Neural cell (in vitro differentiated cells): Measurements from ENCODE around the gene HPX. TPM values are rescaled to one million over a fixed set of nuclear protein-coding genes. Genes with fewer than 3 reads are reported as not detected.

Experiments
- H2AFZ ChIP-seq: fragments of 200-600, 300-800 bp; sonication (generic), shearing (Covaris generic); 2 replicates; pipeline ENCODE4 v1.6.0; 2014; ENCODE audit warnings: low read depth, mild to moderate bottlenecking, antibody characterized with exemption, low read length, moderate library complexity
- H3F3A ChIP-seq: fragments of 200-600 bp; shearing (Covaris generic); 2 replicates; pipeline ENCODE4 v1.6.1; 2016; ENCODE audit warnings: mild to moderate bottlenecking, moderate library complexity, mixed read lengths, antibody characterized with exemption, low read length; ENCODE audit not compliant: insufficient read depth, poor library complexity, severe bottlenecking
- H3K27ac ChIP-seq: fragments of 200-600, 300-800 bp; sonication (generic), shearing (Covaris generic); 2 replicates; pipeline ENCODE4 v1.5.1; 2014; ENCODE audit warnings: mild to moderate bottlenecking, low read length, moderate library complexity
- H3K27me3 ChIP-seq: fragments of 300-800, 200-600 bp; sonication (generic), shearing (Covaris generic); 2 replicates; pipeline ENCODE4 v1.6.0; 2014; ENCODE audit warnings: mild to moderate bottlenecking, low read depth, low read length, moderate library complexity; ENCODE audit not compliant: insufficient read depth
- H3K36me3 ChIP-seq: fragments of 300-800, 200-600 bp; sonication (generic), shearing (Covaris generic); 2 replicates; pipeline ENCODE4 v1.5.1; 2014; ENCODE audit warnings: mild to moderate bottlenecking, antibody characterized with exemption, low read length, moderate library complexity; ENCODE audit not compliant: insufficient read depth
- H3K4me2 ChIP-seq: fragments of 300-800, 200-600 bp; sonication (generic), shearing (Covaris generic); 2 replicates; pipeline ENCODE4 v1.6.0; 2014; ENCODE audit warnings: mild to moderate bottlenecking, low read length
- H3K4me3 ChIP-seq: fragments of 300-800, 200-600 bp; sonication (generic), shearing (Covaris generic); 2 replicates; pipeline ENCODE4 v1.5.1; 2014; ENCODE audit warnings: mild to moderate bottlenecking, low read length, moderate library complexity
- H3K79me2 ChIP-seq: fragments of 200-600 bp; shearing (Covaris generic); replicated peaks from 2 replicates; pipeline ENCODE4 v1.6.0; 2014; ENCODE audit warnings: mild to moderate bottlenecking, low read length, moderate library complexity; ENCODE audit not compliant: insufficient read depth
- H3K9ac ChIP-seq: fragments of 300-800, 200-600 bp; sonication (generic), shearing (Covaris generic); 2 replicates; pipeline ENCODE4 v1.6.1; 2016; ENCODE audit warnings: mild to moderate bottlenecking, low read length, mixed read lengths
- H3K9me2 ChIP-seq: fragments of 200-600 bp; shearing (Covaris generic); 2 replicates; pipeline ENCODE4 v1.6.1; 2016; ENCODE audit warnings: mild to moderate bottlenecking, low read length, mixed read lengths; ENCODE audit not compliant: insufficient read depth
- H3K9me3 ChIP-seq: fragments of 200-600, 300-800 bp; sonication (generic), shearing (Covaris generic); 2 replicates; pipeline ENCODE4 v1.6.1; 2016; ENCODE audit warnings: mild to moderate bottlenecking, mixed run types, low read length, moderate library complexity, mixed read lengths
- H4K20me1 ChIP-seq: fragments of 200-600 bp; shearing (Covaris generic); 2 replicates; pipeline ENCODE4 v1.6.1; 2016; ENCODE audit warnings: mild to moderate bottlenecking, mixed run types; ENCODE audit not compliant: insufficient read depth
- EP300 ChIP-seq: fragments of 450-650 bp; conservative IDR thresholded peaks from 2 replicates; pipeline ENCODE4 v1.6.1; 2014; ENCODE audit warnings: antibody characterized with exemption, mild to moderate bottlenecking, moderate library complexity; ENCODE audit not compliant: poor library complexity, severe bottlenecking
- EZH2 ChIP-seq: fragments of 200-600, 300-800 bp; shearing (Covaris generic), sonication (generic); IDR thresholded peaks from 2 replicates; pipeline ENCODE4 v1.6.1; 2014; ENCODE audit warnings: antibody characterized with exemption, low read length, borderline replicate concordance, mild to moderate bottlenecking; ENCODE audit not compliant: insufficient read depth, poor library complexity, severe bottlenecking
- MXI1 ChIP-seq: fragments of 450-650 bp; conservative IDR thresholded peaks from 2 replicates; pipeline ENCODE4 v1.6.1; 2014; ENCODE audit warnings: antibody characterized with exemption, mild to moderate bottlenecking; ENCODE audit not compliant: poor library complexity, severe bottlenecking
- POLR2AphosphoS5 ChIP-seq: IDR thresholded peaks from 2 replicates; pipeline ENCODE4 v1.6.1; 2012
- RAD21 ChIP-seq: fragments of 450-650 bp; conservative IDR thresholded peaks from 2 replicates; pipeline ENCODE4 v1.6.1; 2014; ENCODE audit warnings: antibody characterized with exemption, mild to moderate bottlenecking, moderate library complexity
- REST ChIP-seq: IDR thresholded peaks from 2 replicates; pipeline ENCODE4 v1.6.1; 2012; ENCODE audit warnings: borderline replicate concordance
- SMC3 ChIP-seq: fragments of 450-650 bp; conservative IDR thresholded peaks from 2 replicates; pipeline ENCODE4 v1.6.1; 2014; ENCODE audit warnings: antibody characterized with exemption, mild to moderate bottlenecking, moderate library complexity; ENCODE audit not compliant: poor library complexity
- TAF1 ChIP-seq: IDR thresholded peaks from 2 replicates; pipeline ENCODE4 v1.6.1; 2012; ENCODE audit warnings: low read depth
- polyA plus RNA-seq: library from polyadenylated mRNA; depleted of rRNA; stranded (reverse); fragments of >200 nt; gene quantifications from 2 replicates; pipeline ENCODE4 v1.2.3, GENCODE V29; 2014
- TF ChIP-seq, protein P1 (sequence below): fragments of 450-650 bp; IDR thresholded peaks from 2 replicates; pipeline ENCODE4 v1.5.1; 2014; ENCODE audit warnings: antibody characterized with exemption, mild to moderate bottlenecking, moderate library complexity; ENCODE audit not compliant: poor library complexity, severe bottlenecking

The HPX gene
- polyA plus RNA-seq, 1 donor from 2014 or later: 11.1 TPM

- TF ChIP-seq POLR2AphosphoS5: no peak
- Histone ChIP-seq H3K79me2 (peaks cover 12% of the 10 kb centered on the region), H3K9me2 (no peaks in the 10 kb centered on the region), H3K4me2 (no peak overlapping the region), H3K9me3 (no peaks in the 10 kb centered on the region), H3K36me3 (no peaks in the 10 kb centered on the region), H3K27me3 (no peaks in the 10 kb centered on the region), H3F3A (no peaks in the 10 kb centered on the region), H2AFZ (no peak overlapping the region), H3K4me3 (no peak overlapping the region), H3K9ac (no peak overlapping the region), H3K27ac (no peak overlapping the region), H4K20me1 (no peaks in the 10 kb centered on the region)
Observed at GRCh38 chr11:6486256-6486655, 45.5 kb upstream of the HPX start.

GRCh38 chr11:6485661-6486060 is 44.9 kb upstream of the HPX start:
- Histone ChIP-seq H3K27ac (no peak overlapping the region), H2AFZ (no peak overlapping the region), H3K9me3 (no peaks in the 10 kb centered on the region), H4K20me1 (no peaks in the 10 kb centered on the region), H3K36me3 (no peaks in the 10 kb centered on the region), H3K9ac (no peak overlapping the region), H3K9me2 (no peaks in the 10 kb centered on the region), H3F3A (no peaks in the 10 kb centered on the region), H3K79me2 (peaks cover 16% of the 10 kb centered on the region), H3K4me2 (no peak overlapping the region), H3K4me3 (no peak overlapping the region), H3K27me3 (no peaks in the 10 kb centered on the region)
- TF ChIP-seq EZH2 (no peak), MXI1 (no peak), RAD21 (no peak), POLR2AphosphoS5 (no peak), EP300 (no peak), SMC3 (no peak), TAF1 (no peak), REST (no peak)
- TF ChIP-seq, protein P1, sequence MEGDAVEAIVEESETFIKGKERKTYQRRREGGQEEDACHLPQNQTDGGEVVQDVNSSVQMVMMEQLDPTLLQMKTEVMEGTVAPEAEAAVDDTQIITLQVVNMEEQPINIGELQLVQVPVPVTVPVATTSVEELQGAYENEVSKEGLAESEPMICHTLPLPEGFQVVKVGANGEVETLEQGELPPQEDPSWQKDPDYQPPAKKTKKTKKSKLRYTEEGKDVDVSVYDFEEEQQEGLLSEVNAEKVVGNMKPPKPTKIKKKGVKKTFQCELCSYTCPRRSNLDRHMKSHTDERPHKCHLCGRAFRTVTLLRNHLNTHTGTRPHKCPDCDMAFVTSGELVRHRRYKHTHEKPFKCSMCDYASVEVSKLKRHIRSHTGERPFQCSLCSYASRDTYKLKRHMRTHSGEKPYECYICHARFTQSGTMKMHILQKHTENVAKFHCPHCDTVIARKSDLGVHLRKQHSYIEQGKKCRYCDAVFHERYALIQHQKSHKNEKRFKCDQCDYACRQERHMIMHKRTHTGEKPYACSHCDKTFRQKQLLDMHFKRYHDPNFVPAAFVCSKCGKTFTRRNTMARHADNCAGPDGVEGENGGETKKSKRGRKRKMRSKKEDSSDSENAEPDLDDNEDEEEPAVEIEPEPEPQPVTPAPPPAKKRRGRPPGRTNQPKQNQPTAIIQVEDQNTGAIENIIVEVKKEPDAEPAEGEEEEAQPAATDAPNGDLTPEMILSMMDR: no peak

- H4K20me1 ChIP-seq: no peaks in the 10 kb centered on the region
- no peak overlapping the region for H3K27ac ChIP-seq
- TF ChIP-seq MXI1: no peak
- TF ChIP-seq TAF1: no peak
- TF ChIP-seq, protein P1: no peak
- no peak for TF ChIP-seq RAD21
- TF ChIP-seq POLR2AphosphoS5: no peak
- no peak for TF ChIP-seq EP300
- no peak for TF ChIP-seq SMC3
- TF ChIP-seq REST: no peak
- TF ChIP-seq EZH2: no peak
- H2AFZ ChIP-seq: no peak overlapping the region
- no peaks in the 10 kb centered on the region for H3K36me3 ChIP-seq
- no peaks in the 10 kb centered on the region for H3K9me2 ChIP-seq
- no peaks in the 10 kb centered on the region for H3K27me3 ChIP-seq
- no peak overlapping the region for H3K9ac ChIP-seq
- H3K9me3 ChIP-seq: no peaks in the 10 kb centered on the region
- H3F3A ChIP-seq: no peaks in the 10 kb centered on the region
- H3K4me2 ChIP-seq: no peak overlapping the region
- peak overlapping the region; percentile 74 for H3K4me3 ChIP-seq
- peaks cover 26% of the 10 kb centered on the region for H3K79me2 ChIP-seq
Observed at GRCh38 chr11:6483015-6483414, 42.2 kb upstream of the HPX start.
